CD14-positive monocyte (primary cell): ENCODE results near the gene CPT1A. TPM values are rescaled to one million over a fixed set of nuclear protein-coding genes. Genes with fewer than 3 reads are reported as not detected.
A peak's percentile ranks its signal among the peaks of the same experiment; 100 is the strongest.

ENCODE experiments used
- DNase-seq, 3 donors: peaks; one replicate each; pipeline ENCODE4 v3.0.0-alpha.2; 2011 to 2022
- H2AFZ ChIP-seq: 2 replicates; pipeline ENCODE4 v1.6.0; 2012; ENCODE audit warnings: mild to moderate bottlenecking, low read depth, low read length, inconsistent platforms; ENCODE audit not compliant: insufficient read depth, poor library complexity, severe bottlenecking
- H3K27ac ChIP-seq, 2 donors: 1 replicate in 1 of 2; 2 replicates in 1 of 2; pipeline ENCODE4 v1.5.1; 2012 to 2013; ENCODE audit warnings: low read length in 2 of 2, control low read depth in 1 of 2, inconsistent platforms in 1 of 2, low read depth in 1 of 2, mild to moderate bottlenecking in 1 of 2
- H3K27me3 ChIP-seq, 2 donors: one replicate each; pipeline versions ENCODE4 v1.6.0 to v1.6.1; 2011 to 2013; ENCODE audit warnings: low read length in 2 of 2; ENCODE audit not compliant: control insufficient read depth in 2 of 2, insufficient read depth in 2 of 2
- H3K36me3 ChIP-seq, 2 donors: replicated peaks in 1 of 2; 1 replicate in 1 of 2; 2 replicates in 1 of 2; pipeline versions ENCODE4 v1.5.1 to v1.6.1; 2012 to 2013; ENCODE audit warnings: low read length in 2 of 2, control low read depth in 1 of 2, inconsistent platforms in 1 of 2, mild to moderate bottlenecking in 1 of 2; ENCODE audit not compliant: insufficient read depth in 2 of 2, control insufficient read depth in 1 of 2
- H3K4me1 ChIP-seq, 2 donors: 1 replicate in 1 of 2; 2 replicates in 1 of 2; pipeline versions ENCODE4 v1.5.1 to v1.6.1; 2012 to 2013; ENCODE audit warnings: low read length in 2 of 2, control low read depth in 1 of 2, inconsistent platforms in 1 of 2, mild to moderate bottlenecking in 1 of 2, moderate library complexity in 1 of 2; ENCODE audit not compliant: insufficient read depth in 2 of 2, control insufficient read depth in 1 of 2
- H3K4me2 ChIP-seq: replicated peaks from 2 replicates; pipeline ENCODE3; 2012; ENCODE audit warnings: low read length, moderate library complexity, mild to moderate bottlenecking; ENCODE audit not compliant: poor library complexity, severe bottlenecking; ENCODE audit errors: extremely low read depth
- H3K4me3 ChIP-seq, 3 experiments: fragments of 200-600 bp in 1 of 3; sonication (generic) in 1 of 3; replicated peaks in 1 of 3; 1 replicate in 2 of 3; 2 replicates in 1 of 3; pipeline ENCODE4 v1.5.1; 2011 to 2013; ENCODE audit warnings: low read length in 3 of 3, mild to moderate bottlenecking in 3 of 3, control low read depth in 2 of 3, low read depth in 2 of 3, inconsistent platforms in 1 of 3, moderate library complexity in 1 of 3
- H3K79me2 ChIP-seq: 2 replicates; pipeline ENCODE4 v1.6.0; 2012; ENCODE audit warnings: mild to moderate bottlenecking, control low read depth, inconsistent platforms, low read length, moderate library complexity; ENCODE audit not compliant: insufficient read depth
- H3K9ac ChIP-seq: 2 replicates; pipeline ENCODE4 v1.6.0; 2017; ENCODE audit warnings: low read length, mild to moderate bottlenecking; ENCODE audit not compliant: insufficient read depth, poor library complexity, severe bottlenecking
- H3K9me3 ChIP-seq, 2 donors: replicated peaks in 1 of 2; 1 replicate in 1 of 2; 2 replicates in 1 of 2; pipeline versions ENCODE4 v1.5.1 to v1.6.1; 2012 to 2013; ENCODE audit warnings: low read length in 2 of 2, control low read depth in 1 of 2; ENCODE audit not compliant: control insufficient read depth in 1 of 2, insufficient read depth in 1 of 2
- H4K20me1 ChIP-seq: 2 replicates; pipeline ENCODE4 v1.6.0; 2012; ENCODE audit warnings: mild to moderate bottlenecking, low read length, control low read depth, moderate library complexity; ENCODE audit not compliant: insufficient read depth
- H3K27ac Mint-ChIP-seq, 7 donors: one replicate each; pipeline ENCODE4 v1.8.0; 2020; ENCODE audit warnings: mild to moderate bottlenecking in 7 of 7, mixed read lengths in 7 of 7, moderate library complexity in 6 of 7, inconsistent platforms in 2 of 7
- H3K27me3 Mint-ChIP-seq, 3 donors: one replicate each; pipeline ENCODE4 v1.8.0; 2021 to 2022; ENCODE audit warnings: low read depth in 3 of 3, mild to moderate bottlenecking in 3 of 3, mixed read lengths in 3 of 3, moderate library complexity in 3 of 3, inconsistent platforms in 1 of 3
- H3K36me3 Mint-ChIP-seq, 2 donors: one replicate each; pipeline ENCODE4 v1.8.0; 2020; ENCODE audit warnings: mixed read lengths in 2 of 2, inconsistent platforms in 1 of 2, mild to moderate bottlenecking in 1 of 2
- H3K4me1 Mint-ChIP-seq: one replicate; pipeline ENCODE4 v1.8.0; 2020; ENCODE audit warnings: mild to moderate bottlenecking, mixed read lengths
- H3K4me3 Mint-ChIP-seq, 2 donors: one replicate each; pipeline ENCODE4 v1.8.0; 2020; ENCODE audit warnings: mild to moderate bottlenecking in 2 of 2, mixed read lengths in 2 of 2, moderate library complexity in 1 of 2
- H3K9me3 Mint-ChIP-seq, 7 donors: one replicate each; pipeline ENCODE4 v1.8.0; 2020 to 2022; ENCODE audit warnings: mixed read lengths in 7 of 7, mild to moderate bottlenecking in 6 of 7, moderate library complexity in 6 of 7, inconsistent platforms in 2 of 7
- WGBS: methylation state at CpG from one replicate; pipeline ENCODE4 v1.1.5; 2013; ENCODE audit warnings: missing lambda C conversion rate; ENCODE audit not compliant: insufficient coverage; 5-methylcytosine and 5-hydroxymethylcytosine counted together
- intact Hi-C, 2 donors: fragments of 100-400 bp; cut with micrococcal nuclease; formaldehyde crosslinking; loops; one replicate each; pipeline versions ENCODE4 v1.15.0 to v1.15.1; 2023
- polyA plus RNA-seq, 3 donors: library from polyadenylated mRNA; depleted of rRNA in 1 of 3; unstranded in 2 of 3; stranded (reverse) in 1 of 3; fragments of 300-500 nt in 2 of 3; fragments of >200 nt in 1 of 3; fragmentation: Illumina TruSeq in 2 of 3; gene quantifications; 1 replicate in 2 of 3; 2 replicates in 1 of 3; pipeline ENCODE4 v1.2.3, GENCODE V29; 2012 to 2021
- TF ChIP-seq, protein P1 (sequence below): fragments of 200-600 bp; IDR thresholded peaks from one replicate; pipeline ENCODE4 v1.8.0; 2022; ENCODE audit warnings: antibody characterized with exemption, mild to moderate bottlenecking

Gene CPT1A
- polyA plus RNA-seq, 3 donors, result 5.6 to 42.5 (median 7.0) TPM

DNA sequence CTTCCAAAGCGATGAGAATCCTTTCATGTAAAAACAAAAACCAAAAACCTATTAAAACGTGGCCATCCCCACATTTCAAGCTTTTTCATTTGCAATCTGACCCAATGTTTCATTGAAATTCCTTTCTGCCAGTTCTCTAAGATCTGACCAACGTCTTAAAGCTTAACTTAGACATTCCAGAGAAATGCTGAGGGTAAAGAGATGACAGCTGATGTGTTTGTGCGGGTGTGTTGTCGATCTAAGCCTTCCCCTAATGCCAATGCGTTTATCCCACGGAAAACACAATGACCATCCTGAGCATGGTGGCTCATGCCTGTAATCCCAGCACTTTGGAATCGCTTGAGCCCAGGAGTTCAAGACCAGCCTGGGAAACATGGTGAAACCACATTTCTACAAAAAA lies 84.0 kb downstream of the CPT1A start:
- Histone ChIP-seq H4K20me1 (no peaks in the 10 kb centered on the region), H3K4me1 (no peaks in the 10 kb centered on the region), H3K4me3 (no peak overlapping the region), H3K4me2 (no peak overlapping the region), H3K27ac (no peak overlapping the region), H3K9ac (no peak overlapping the region), H3K36me3 (peaks cover 69 to 89% of the 10 kb centered on the region in 2 donors), H2AFZ (no peak overlapping the region), H3K79me2 (peaks cover 4% of the 10 kb centered on the region), H3K9me3 (no peaks in the 10 kb centered on the region), H3K27me3 (no peaks in the 10 kb centered on the region)
- intact Hi-C loops, result no loop called here
- TF ChIP-seq, protein P1, sequence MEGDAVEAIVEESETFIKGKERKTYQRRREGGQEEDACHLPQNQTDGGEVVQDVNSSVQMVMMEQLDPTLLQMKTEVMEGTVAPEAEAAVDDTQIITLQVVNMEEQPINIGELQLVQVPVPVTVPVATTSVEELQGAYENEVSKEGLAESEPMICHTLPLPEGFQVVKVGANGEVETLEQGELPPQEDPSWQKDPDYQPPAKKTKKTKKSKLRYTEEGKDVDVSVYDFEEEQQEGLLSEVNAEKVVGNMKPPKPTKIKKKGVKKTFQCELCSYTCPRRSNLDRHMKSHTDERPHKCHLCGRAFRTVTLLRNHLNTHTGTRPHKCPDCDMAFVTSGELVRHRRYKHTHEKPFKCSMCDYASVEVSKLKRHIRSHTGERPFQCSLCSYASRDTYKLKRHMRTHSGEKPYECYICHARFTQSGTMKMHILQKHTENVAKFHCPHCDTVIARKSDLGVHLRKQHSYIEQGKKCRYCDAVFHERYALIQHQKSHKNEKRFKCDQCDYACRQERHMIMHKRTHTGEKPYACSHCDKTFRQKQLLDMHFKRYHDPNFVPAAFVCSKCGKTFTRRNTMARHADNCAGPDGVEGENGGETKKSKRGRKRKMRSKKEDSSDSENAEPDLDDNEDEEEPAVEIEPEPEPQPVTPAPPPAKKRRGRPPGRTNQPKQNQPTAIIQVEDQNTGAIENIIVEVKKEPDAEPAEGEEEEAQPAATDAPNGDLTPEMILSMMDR, result no peak
- Mint-ChIP-seq H3K27me3 (no peaks in the 10 kb centered on the region), H3K36me3 (peaks cover 76 to 89% of the 10 kb centered on the region in 2 donors), H3K27ac (peak overlapping the region in 1 of 7 donors; percentile 33), H3K9me3 (peaks cover 0 to 9% (median 7%) of the 10 kb centered on the region in 7 donors), H3K4me1 (no peaks in the 10 kb centered on the region), H3K4me3 (no peak overlapping the region)
- no peak for DNase-seq
- WGBS, result 100% methylated on average over 7 of the region's 8 CpGs

DNA sequence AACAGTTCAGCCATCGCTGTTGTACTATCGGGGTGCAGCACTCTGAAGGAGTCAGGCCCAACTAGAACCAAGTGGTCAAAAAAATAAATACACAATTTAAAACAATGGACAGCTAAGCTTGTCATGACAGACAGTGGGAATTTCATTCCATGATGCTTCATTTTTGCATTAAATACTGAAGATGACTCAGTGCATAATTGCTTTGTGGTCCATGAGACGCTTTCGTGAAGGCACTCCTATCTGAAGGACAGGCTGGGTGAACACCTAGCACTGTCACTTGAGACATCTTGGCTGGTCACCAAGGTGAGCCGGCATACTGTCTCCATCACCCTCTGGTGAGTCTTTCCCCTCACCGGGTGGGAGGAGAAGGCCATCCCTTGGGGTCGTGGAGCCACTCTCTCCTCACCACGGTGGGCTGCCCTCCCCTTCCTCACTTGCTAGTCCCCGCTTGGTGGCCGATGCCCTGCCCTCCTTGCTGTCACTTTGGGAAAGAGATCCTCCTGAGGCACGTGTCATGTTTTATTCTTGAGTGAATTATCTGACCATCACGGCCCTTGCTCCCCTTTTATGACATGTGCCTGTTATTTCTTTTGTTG lies 85.4 kb downstream of the CPT1A start:
- Mint-ChIP-seq H3K4me1 (peaks cover 4% of the 10 kb centered on the region), H3K9me3 (peaks cover 0 to 9% (median 7%) of the 10 kb centered on the region in 7 donors), H3K36me3 (peaks cover 62 to 75% of the 10 kb centered on the region in 2 donors), H3K4me3 (no peak overlapping the region), H3K27ac (peak overlapping the region in 1 of 7 donors; percentile 31), H3K27me3 (no peaks in the 10 kb centered on the region)
- Histone ChIP-seq H3K79me2 (no peaks in the 10 kb centered on the region), H2AFZ (no peak overlapping the region), H3K4me1 (no peaks in the 10 kb centered on the region), H3K9me3 (no peaks in the 10 kb centered on the region), H4K20me1 (no peaks in the 10 kb centered on the region), H3K4me3 (no peak overlapping the region), H3K9ac (no peak overlapping the region), H3K27me3 (no peaks in the 10 kb centered on the region), H3K27ac (no peak overlapping the region), H3K4me2 (no peak overlapping the region), H3K36me3 (peaks cover 55 to 74% of the 10 kb centered on the region in 2 donors)
- TF ChIP-seq, protein P1, result no peak
- DNase-seq, result no peak
- WGBS, result 93% methylated on average over 8 of the region's 12 CpGs
- intact Hi-C loops, result no loop called here
